Upper lobe of left lung (tissue), 4 donors: Measurements from ENCODE around the gene SLC44A5.

Experiments
- CTCF ChIP-seq, 6 experiments: fragments of 450-650 bp in 4 of 6; fragments of 200-600 bp in 2 of 6; sonication (generic) in 2 of 6; IDR thresholded peaks; one replicate each; pipeline ENCODE4 v1.5.1; 2016 to 2019; ENCODE audit warnings: antibody characterized with exemption in 6 of 6
- EP300 ChIP-seq, 4 donors: sonication (generic); formaldehyde crosslinking; IDR thresholded peaks; one replicate each; pipeline ENCODE4 v1.5.1; 2017; ENCODE audit warnings: antibody characterized with exemption in 4 of 4, control low read depth in 2 of 4
- POLR2A ChIP-seq, 4 donors: fragments of 450-650 bp; IDR thresholded peaks; one replicate each; pipeline ENCODE4 v1.5.1; 2016 to 2017; ENCODE audit warnings: antibody characterized with exemption in 4 of 4, mild to moderate bottlenecking in 2 of 4
- POLR2AphosphoS5 ChIP-seq, 2 donors: sonication (generic); formaldehyde crosslinking; IDR thresholded peaks; one replicate each; pipeline ENCODE4 v1.5.1; 2017; ENCODE audit warnings: antibody characterized with exemption in 2 of 2

- TF ChIP-seq CTCF (IDR thresholded peaks at IDR 0.05) (no peak), EP300 (IDR thresholded peaks at IDR 0.05) (no peak), POLR2A (IDR thresholded peaks at IDR 0.05) (no peak), POLR2AphosphoS5 (IDR thresholded peaks at IDR 0.05) (no peak)
Observed at GRCh38 chr1:75612976-75613375, 2.1 kb upstream of the SLC44A5 start.
